Epithelial cell of esophagus (primary cell): ENCODE measurements around the gene EPHA1.
"Not testable (repeated sequence)": the region's sequence is repeated elsewhere in the genome, so short reads cannot be mapped to it uniquely, and the experiment has no call there.

Source experiments
- DNase-seq: peaks from one replicate; pipeline ENCODE4 v3.0.0; 2010; ENCODE audit warnings: low read depth
- H3K4me3 ChIP-seq: 2 replicates; pipeline ENCODE4 v1.5.1; 2011; ENCODE audit warnings: mild to moderate bottlenecking, low read length, control low read depth
- TF ChIP-seq, protein P1 (sequence below): IDR thresholded peaks from 2 replicates; pipeline ENCODE4 v1.5.1; 2011; ENCODE audit warnings: low read depth, mild to moderate bottlenecking, low read length, control low read depth, inconsistent platforms; ENCODE audit not compliant: insufficient read depth; ENCODE audit errors: missing control alignments

The EPHA1 gene

DNA sequence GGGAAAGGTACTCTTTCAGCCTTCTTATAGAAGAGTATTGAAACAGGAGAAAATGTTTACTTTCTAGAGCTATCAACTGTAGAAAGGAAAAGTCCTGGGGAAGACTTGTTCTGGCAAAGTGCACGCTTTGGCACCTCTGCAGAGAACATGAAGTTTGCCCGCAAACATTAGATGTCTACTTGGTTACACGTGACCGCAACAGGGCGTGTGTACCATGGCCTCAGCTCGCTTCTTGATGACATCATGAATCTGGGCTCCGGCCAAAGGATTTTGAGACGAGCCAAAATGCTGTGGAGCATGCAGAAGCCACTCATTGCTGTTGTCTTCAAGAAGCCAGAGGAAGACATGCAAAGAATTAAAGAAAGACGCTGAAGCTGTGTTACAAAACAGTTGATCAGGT is 26.0 kb upstream of the EPHA1 start:
- TF ChIP-seq, protein P1, sequence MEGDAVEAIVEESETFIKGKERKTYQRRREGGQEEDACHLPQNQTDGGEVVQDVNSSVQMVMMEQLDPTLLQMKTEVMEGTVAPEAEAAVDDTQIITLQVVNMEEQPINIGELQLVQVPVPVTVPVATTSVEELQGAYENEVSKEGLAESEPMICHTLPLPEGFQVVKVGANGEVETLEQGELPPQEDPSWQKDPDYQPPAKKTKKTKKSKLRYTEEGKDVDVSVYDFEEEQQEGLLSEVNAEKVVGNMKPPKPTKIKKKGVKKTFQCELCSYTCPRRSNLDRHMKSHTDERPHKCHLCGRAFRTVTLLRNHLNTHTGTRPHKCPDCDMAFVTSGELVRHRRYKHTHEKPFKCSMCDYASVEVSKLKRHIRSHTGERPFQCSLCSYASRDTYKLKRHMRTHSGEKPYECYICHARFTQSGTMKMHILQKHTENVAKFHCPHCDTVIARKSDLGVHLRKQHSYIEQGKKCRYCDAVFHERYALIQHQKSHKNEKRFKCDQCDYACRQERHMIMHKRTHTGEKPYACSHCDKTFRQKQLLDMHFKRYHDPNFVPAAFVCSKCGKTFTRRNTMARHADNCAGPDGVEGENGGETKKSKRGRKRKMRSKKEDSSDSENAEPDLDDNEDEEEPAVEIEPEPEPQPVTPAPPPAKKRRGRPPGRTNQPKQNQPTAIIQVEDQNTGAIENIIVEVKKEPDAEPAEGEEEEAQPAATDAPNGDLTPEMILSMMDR: no peak
- peak; percentile 94 for DNase-seq
- no peak overlapping the region for H3K4me3 ChIP-seq

- no peak for DNase-seq
These were observed 25.1 kb upstream of the EPHA1 start for GRCh38 chr7:143433759-143434158.

GRCh38 chr7:143431109-143431508 is 22.5 kb upstream of the EPHA1 start:
- DNase-seq: no peak
- H3K4me3 ChIP-seq: no peak overlapping the region
- TF ChIP-seq, protein P1: no peak

More at GRCh38 chr7:143433759-143434158, 25.1 kb upstream of the EPHA1 start:
- TF ChIP-seq, protein P1: no peak
- H3K4me3 ChIP-seq: no peak overlapping the region

GRCh38 chr7:143429770-143430698 is 21.4 kb upstream of the EPHA1 start:
- TF ChIP-seq, protein P1: no peak
- DNase-seq: peak; percentile 65
- H3K4me3 ChIP-seq: no peak overlapping the region

- TF ChIP-seq, protein P1: no peak
- no peak for DNase-seq
- no peak overlapping the region for H3K4me3 ChIP-seq
These were observed 18.0 kb upstream of the EPHA1 start for GRCh38 chr7:143426479-143427142.

- H3K4me3 ChIP-seq, DNase-seq: not testable (repeated sequence)
These were observed 15.8 kb upstream of the EPHA1 start for GRCh38 chr7:143424476-143424875.

- TF ChIP-seq, protein P1: no peak
- H3K4me3 ChIP-seq: no peak overlapping the region
- no peak for DNase-seq
These were observed 13.4 kb upstream of the EPHA1 start for GRCh38 chr7:143422033-143422432.

DNA sequence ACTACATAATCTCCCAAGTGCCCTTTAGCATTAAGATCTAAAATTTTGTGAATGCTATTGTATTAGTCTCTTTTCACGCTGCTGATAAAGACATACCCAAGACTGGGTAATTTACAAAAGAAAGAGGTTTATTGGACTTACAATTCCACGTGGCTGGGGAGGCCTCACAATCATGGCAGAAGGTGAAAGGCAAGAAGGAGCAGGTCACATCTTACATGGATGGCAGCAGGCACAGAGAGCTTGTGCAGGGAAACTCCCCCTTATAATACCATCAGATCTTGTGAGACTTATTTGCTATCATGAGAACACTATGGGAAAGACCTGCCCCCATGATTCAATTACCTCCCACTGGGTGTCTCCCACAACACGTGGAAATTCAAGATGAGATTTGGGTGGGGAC is 12.0 kb upstream of the EPHA1 start:
- DNase-seq, H3K4me3 ChIP-seq: not testable (repeated sequence)
